H9 (cell line): ENCODE measurements around the gene HSD11B1L. TPM values are rescaled to one million over a fixed set of nuclear protein-coding genes. Genes with fewer than 3 reads are reported as not detected.

ENCODE experiments used
- DNase-seq: peaks from one replicate; pipeline ENCODE4 v3.0.0-alpha.2; 2017
- H2AFZ ChIP-seq: one replicate; pipeline ENCODE4 v1.6.1; 2013; ENCODE audit warnings: mild to moderate bottlenecking, low read length, control low read depth, moderate library complexity
- H2AK5ac ChIP-seq: 2 replicates; pipeline ENCODE4 v1.6.1; 2013; ENCODE audit warnings: low read length, control low read depth, mixed read lengths; ENCODE audit not compliant: insufficient read length
- H2BK120ac ChIP-seq: one replicate; pipeline ENCODE4 v1.6.1; 2013; ENCODE audit warnings: low read depth, mild to moderate bottlenecking, low read length, control low read depth, inconsistent platforms; ENCODE audit not compliant: poor library complexity, severe bottlenecking
- H2BK12ac ChIP-seq: 2 replicates; pipeline ENCODE4 v1.6.1; 2013; ENCODE audit warnings: low read length, control low read depth, mixed read lengths, low read depth; ENCODE audit not compliant: insufficient read length
- H2BK15ac ChIP-seq: 2 replicates; pipeline ENCODE4 v1.6.1; 2013; ENCODE audit warnings: low read depth, low read length, control low read depth
- H2BK20ac ChIP-seq: one replicate; pipeline ENCODE4 v1.6.1; 2013; ENCODE audit warnings: low read depth, mild to moderate bottlenecking, low read length, control low read depth, inconsistent platforms; ENCODE audit not compliant: poor library complexity, severe bottlenecking
- H2BK5ac ChIP-seq: 2 replicates; pipeline ENCODE4 v1.6.1; 2013; ENCODE audit warnings: low read length, control low read depth, mixed read lengths; ENCODE audit not compliant: insufficient read length
- H3K14ac ChIP-seq: 2 replicates; pipeline ENCODE4 v1.6.1; 2013; ENCODE audit warnings: low read length, control low read depth; ENCODE audit not compliant: insufficient read depth
- H3K18ac ChIP-seq: 2 replicates; pipeline ENCODE4 v1.6.1; 2013; ENCODE audit warnings: low read depth, mild to moderate bottlenecking, mixed read lengths, low read length, control low read depth; ENCODE audit not compliant: insufficient read length
- H3K23ac ChIP-seq: 2 replicates; pipeline ENCODE4 v1.6.1; 2013; ENCODE audit warnings: low read length, control low read depth, mixed read lengths, low read depth; ENCODE audit not compliant: insufficient read length
- H3K23me2 ChIP-seq: 2 replicates; pipeline ENCODE4 v1.6.1; 2013; ENCODE audit warnings: low read depth, mild to moderate bottlenecking, mixed read lengths, low read length, control low read depth; ENCODE audit not compliant: insufficient read length, poor library complexity, severe bottlenecking
- H3K27ac ChIP-seq: 2 replicates; pipeline ENCODE4 v1.5.1; 2013; ENCODE audit warnings: low read length, control low read depth, mixed read lengths, low read depth; ENCODE audit not compliant: insufficient read length
- H3K27me3 ChIP-seq: 2 replicates; pipeline ENCODE4 v1.6.1; 2013; ENCODE audit warnings: low read length, control low read depth, inconsistent platforms; ENCODE audit not compliant: insufficient read depth
- H3K4ac ChIP-seq: 2 replicates; pipeline ENCODE4 v1.6.1; 2013; ENCODE audit warnings: low read depth, mild to moderate bottlenecking, control low read depth, inconsistent platforms, low read length, moderate library complexity
- H3K4me1 ChIP-seq: 2 replicates; pipeline ENCODE4 v1.6.1; 2013; ENCODE audit warnings: low read length, control low read depth, inconsistent platforms; ENCODE audit not compliant: insufficient read depth
- H3K4me2 ChIP-seq: 2 replicates; pipeline ENCODE4 v1.6.1; 2013; ENCODE audit warnings: low read length, control low read depth, mixed read lengths; ENCODE audit not compliant: insufficient read length, insufficient read depth
- H3K56ac ChIP-seq: 2 replicates; pipeline ENCODE4 v1.6.1; 2013; ENCODE audit warnings: low read depth, mild to moderate bottlenecking, mixed read lengths, low read length, control low read depth; ENCODE audit not compliant: insufficient read length
- H3K79me1 ChIP-seq: 2 replicates; pipeline ENCODE4 v1.6.1; 2013; ENCODE audit warnings: low read depth, mild to moderate bottlenecking, moderate library complexity, low read length, control low read depth, inconsistent platforms; ENCODE audit not compliant: insufficient read depth, poor library complexity, severe bottlenecking
- H3K79me2 ChIP-seq: 2 replicates; pipeline ENCODE4 v1.6.1; 2013; ENCODE audit warnings: low read length, control low read depth, inconsistent platforms; ENCODE audit not compliant: insufficient read depth
- H3K9ac ChIP-seq: 2 replicates; pipeline ENCODE4 v1.6.1; 2013; ENCODE audit warnings: low read length, control low read depth, mixed read lengths; ENCODE audit not compliant: insufficient read length; ENCODE audit errors: extremely low read depth
- H3K9me3 ChIP-seq: one replicate; pipeline ENCODE4 v1.6.1; 2013; ENCODE audit warnings: low read depth, low read length, inconsistent platforms; ENCODE audit not compliant: control insufficient read depth
- H3T11ph ChIP-seq: one replicate; pipeline ENCODE4 v1.6.1; 2013; ENCODE audit warnings: mild to moderate bottlenecking, low read length, control low read depth, inconsistent platforms
- H4K20me1 ChIP-seq: one replicate; pipeline ENCODE4 v1.6.1; 2013; ENCODE audit not compliant: control insufficient read depth, insufficient read length, insufficient read depth
- H4K5ac ChIP-seq: 2 replicates; pipeline ENCODE4 v1.6.1; 2013; ENCODE audit warnings: low read depth, mild to moderate bottlenecking, mixed read lengths, low read length, control low read depth; ENCODE audit not compliant: insufficient read length
- H4K8ac ChIP-seq: replicated peaks from 2 replicates; pipeline ENCODE4 v1.6.1; 2013; ENCODE audit warnings: low read length, control low read depth, mixed read lengths, low read depth; ENCODE audit not compliant: insufficient read length
- H4K91ac ChIP-seq: 2 replicates; pipeline ENCODE4 v1.6.1; 2013; ENCODE audit warnings: low read depth, mild to moderate bottlenecking, moderate library complexity, mixed read lengths, low read length, control low read depth; ENCODE audit not compliant: insufficient read length
- H3K27ac Mint-ChIP-seq, 3 experiments: 2 replicates in 2 of 3; 3 replicates in 1 of 3; pipeline ENCODE4 v1.8.0; 2020 to 2021; ENCODE audit warnings: mixed read lengths in 3 of 3, mild to moderate bottlenecking in 1 of 3, moderate library complexity in 1 of 3
- H3K27me3 Mint-ChIP-seq: 2 replicates; pipeline ENCODE4 v1.8.0; 2021; ENCODE audit warnings: low read depth, mild to moderate bottlenecking, moderate library complexity, mixed read lengths
- H3K36me3 Mint-ChIP-seq, 3 experiments: 2 replicates in 2 of 3; 3 replicates in 1 of 3; pipeline ENCODE4 v1.8.0; 2020 to 2021; ENCODE audit warnings: low read depth in 3 of 3, mixed read lengths in 3 of 3; ENCODE audit not compliant: insufficient read depth in 1 of 3
- H3K4me1 Mint-ChIP-seq, 2 experiments: 2 replicates each; pipeline ENCODE4 v1.8.0; 2020; ENCODE audit warnings: mixed read lengths in 2 of 2
- H3K4me3 Mint-ChIP-seq, 2 experiments: 2 replicates in 1 of 2; 3 replicates in 1 of 2; pipeline ENCODE4 v1.8.0; 2020 to 2021; ENCODE audit warnings: mild to moderate bottlenecking in 2 of 2, mixed read lengths in 2 of 2, moderate library complexity in 1 of 2
- H3K9me3 Mint-ChIP-seq, 2 experiments: 2 replicates in 1 of 2; 3 replicates in 1 of 2; pipeline ENCODE4 v1.8.0; 2020; ENCODE audit warnings: mild to moderate bottlenecking in 2 of 2, mixed read lengths in 2 of 2, moderate library complexity in 1 of 2
- CTCF ChIP-seq: fragments of 200-600 bp; sonication (generic); conservative IDR thresholded peaks from 3 replicates; pipeline ENCODE4 v1.8.0; 2021; ENCODE audit warnings: antibody characterized with exemption, mild to moderate bottlenecking
- WGBS: extraction: QIAGEN DNeasy Blood & Tissue Kit; methylation state at CpG from one replicate; pipeline ENCODE4 v1.1.7; 2013; ENCODE audit warnings: missing lambda C conversion rate, low lambda C conversion rate, mixed read lengths; ENCODE audit not compliant: insufficient read length; ENCODE audit errors: extremely low coverage; 5-methylcytosine and 5-hydroxymethylcytosine counted together
- total RNA-seq: library from RNA; stranded (reverse); gene quantifications from 2 replicates; pipeline ENCODE4 v1.2.1, GENCODE V29; 2021

The HSD11B1L gene
- total RNA-seq, 1 experiment from 2014 or later = 9.3 TPM

GRCh38 chr19:5664515-5664914 is 16.3 kb upstream of the HSD11B1L start:
- Histone ChIP-seq H3K27ac (no peak overlapping the region), H3K9ac (no peak overlapping the region), H2BK20ac (no peak overlapping the region), H2BK5ac (no peak overlapping the region), H2AFZ (no peak overlapping the region), H3K27me3 (no peaks in the 10 kb centered on the region), H3K79me2 (no peaks in the 10 kb centered on the region; the same call in 1 of the 2 replicates), H3K23ac (no peak overlapping the region), H3K14ac (no peak overlapping the region), H3K23me2 (no peaks in the 10 kb centered on the region), H3K4me2 (no peak overlapping the region), H3K56ac (no peak overlapping the region), H3K79me1 (no peaks in the 10 kb centered on the region), H2BK12ac (no peak overlapping the region), H3K4me1 (no peaks in the 10 kb centered on the region), H2BK120ac (no peak overlapping the region), H3K9me3 (no peaks in the 10 kb centered on the region), H3T11ph (no peak overlapping the region), H4K8ac (no peak overlapping the region), H4K91ac (no peak overlapping the region), H2AK5ac (no peak overlapping the region), H4K5ac (no peak overlapping the region), H2BK15ac (no peak overlapping the region), H3K18ac (no peak overlapping the region), H4K20me1 (peaks cover 4% of the 10 kb centered on the region), H3K4ac (no peak overlapping the region)
- Mint-ChIP-seq H3K27me3 (no peaks in the 10 kb centered on the region; the same call in 1 of the 2 replicates), H3K4me3 (no peak overlapping the region), H3K4me1 (peaks cover 7 to 14% of the 10 kb centered on the region in 2 experiments), H3K27ac (peak overlapping the region in 1 of 3 experiments; percentile 77; a peak in 1 of 7 replicates), H3K36me3 (peaks cover 48 to 96% (median 85%) of the 10 kb centered on the region in 3 experiments; a peak in 6 of 7 replicates), H3K9me3 (no peaks in the 10 kb centered on the region)
- no peak for TF ChIP-seq CTCF
- no peak for DNase-seq
- no CpG with 5 or more reads among the region's 2 CpGs for WGBS
